IMR-90 (cell line): ENCODE measurements around the gene ABI3BP. TPM values are rescaled to one million over a fixed set of nuclear protein-coding genes. Genes with fewer than 3 reads are reported as not detected.

Experiments used
- ATAC-seq: fragments of 200-7000 bp; cut with Tn5 transposase; 2 replicates; pipeline ENCODE4 v1.9.1; 2020; ENCODE audit warnings: low read depth, mild to moderate bottlenecking, moderate library complexity
- BruUV-seq: library from RNA; stranded (reverse); fragments of 400-500 nt; replicated peaks from 2 replicates; lab custom pipeline; 2021; lab: Mats Ljungman, UMichigan
- CTCF ChIA-PET: fragments of 300-600 bp; formaldehyde crosslinking; extraction: SDS; loops from one replicate; lab custom pipeline; 2021; ENCODE audit warnings: antibody characterized with exemption; lab: Yijun Ruan, JAX
- POLR2A ChIA-PET: fragments of 300-600 bp; sonication (Branson Sonifier 250); formaldehyde crosslinking; loops from one replicate; lab custom pipeline; 2022; ENCODE audit warnings: antibody characterized with exemption; ENCODE audit not compliant: unreplicated experiment; lab: Charles Lee
- DNase-seq: peaks from one replicate; pipeline ENCODE4 v3.0.0; 2013
- H2AFZ ChIP-seq: replicated peaks from 2 replicates; pipeline ENCODE3; 2013; ENCODE audit warnings: low read length, mild to moderate bottlenecking; ENCODE audit not compliant: poor library complexity
- H2AK5ac ChIP-seq: 2 replicates; pipeline ENCODE4 v1.6.1; 2013; ENCODE audit warnings: low read depth, low read length, inconsistent platforms
- H2AK9ac ChIP-seq: replicated peaks from 2 replicates; pipeline ENCODE3; 2013; ENCODE audit warnings: mild to moderate bottlenecking, low read depth, low read length, moderate library complexity; ENCODE audit not compliant: poor library complexity
- H2BK120ac ChIP-seq: 2 replicates; pipeline ENCODE4 v1.6.1; 2013; ENCODE audit warnings: low read depth, low read length, inconsistent platforms
- H2BK15ac ChIP-seq: 3 replicates; pipeline ENCODE4 v1.6.1; 2013; ENCODE audit warnings: low read depth, low read length, inconsistent platforms
- H2BK20ac ChIP-seq: 2 replicates; pipeline ENCODE4 v1.6.1; 2013; ENCODE audit warnings: low read depth, mild to moderate bottlenecking, inconsistent platforms, low read length, moderate library complexity
- H2BK5ac ChIP-seq: 2 replicates; pipeline ENCODE4 v1.6.1; 2013; ENCODE audit warnings: mild to moderate bottlenecking, low read depth, low read length, inconsistent platforms; ENCODE audit not compliant: poor library complexity, severe bottlenecking
- H3K14ac ChIP-seq: replicated peaks from 2 replicates; pipeline ENCODE4 v1.6.1; 2013; ENCODE audit warnings: low read depth, low read length, inconsistent platforms
- H3K18ac ChIP-seq: 2 replicates; pipeline ENCODE4 v1.6.1; 2013; ENCODE audit warnings: low read depth, low read length, control low read depth
- H3K23ac ChIP-seq: 2 replicates; pipeline ENCODE4 v1.6.1; 2013; ENCODE audit warnings: low read depth, low read length, inconsistent platforms
- H3K27ac ChIP-seq: 2 replicates; pipeline ENCODE4 v1.5.1; 2013; ENCODE audit warnings: mild to moderate bottlenecking, control low read depth, low read length; ENCODE audit not compliant: insufficient read depth
- H3K27me3 ChIP-seq: 2 replicates; pipeline ENCODE4 v1.6.1; 2013; ENCODE audit warnings: low read length; ENCODE audit not compliant: control insufficient read depth, insufficient read depth
- H3K36me3 ChIP-seq: 2 replicates; pipeline ENCODE4 v1.6.1; 2013; ENCODE audit warnings: low read length, mixed read lengths; ENCODE audit not compliant: control insufficient read depth, insufficient read depth
- H3K4ac ChIP-seq: 2 replicates; pipeline ENCODE4 v1.6.1; 2013; ENCODE audit warnings: low read depth, low read length, inconsistent platforms
- H3K4me1 ChIP-seq: 2 replicates; pipeline ENCODE4 v1.6.1; 2013; ENCODE audit warnings: low read length, mixed read lengths; ENCODE audit not compliant: control insufficient read depth, insufficient read depth
- H3K4me2 ChIP-seq: 2 replicates; pipeline ENCODE4 v1.6.1; 2013; ENCODE audit warnings: low read depth, mild to moderate bottlenecking, control low read depth, low read length, moderate library complexity
- H3K4me3 ChIP-seq: 2 replicates; pipeline ENCODE4 v1.5.1; 2013; ENCODE audit warnings: low read depth, mild to moderate bottlenecking, control low read depth, low read length, moderate library complexity; ENCODE audit not compliant: insufficient read depth
- H3K56ac ChIP-seq: 2 replicates; pipeline ENCODE4 v1.6.1; 2013; ENCODE audit warnings: low read length, inconsistent platforms; ENCODE audit not compliant: insufficient read depth; ENCODE audit errors: extremely low read depth
- H3K79me1 ChIP-seq, 2 experiments: 2 replicates each; pipeline ENCODE4 v1.6.1; 2013; ENCODE audit warnings: low read length in 2 of 2, inconsistent platforms in 1 of 2, low read depth in 1 of 2
- H3K9ac ChIP-seq: 2 replicates; pipeline ENCODE4 v1.6.1; 2013; ENCODE audit warnings: low read depth, low read length, control low read depth
- H3K9me1 ChIP-seq: 2 replicates; pipeline ENCODE4 v1.6.1; 2013; ENCODE audit warnings: low read length, inconsistent platforms; ENCODE audit not compliant: insufficient read depth
- H3K9me3 ChIP-seq: 2 replicates; pipeline ENCODE4 v1.6.1; 2013; ENCODE audit warnings: low read length; ENCODE audit not compliant: control insufficient read depth, insufficient read depth
- H4K20me1 ChIP-seq: 2 replicates; pipeline ENCODE4 v1.6.1; 2013; ENCODE audit warnings: low read length, inconsistent platforms; ENCODE audit not compliant: insufficient read depth
- H4K5ac ChIP-seq: 2 replicates; pipeline ENCODE4 v1.6.1; 2013; ENCODE audit warnings: mild to moderate bottlenecking, low read depth, low read length, control low read depth
- H4K8ac ChIP-seq, 2 experiments: 2 replicates each; pipeline ENCODE4 v1.6.1; 2013; ENCODE audit warnings: low read depth in 2 of 2, low read length in 2 of 2, control low read depth in 1 of 2, inconsistent platforms in 1 of 2
- H4K91ac ChIP-seq: 2 replicates; pipeline ENCODE4 v1.6.1; 2013; ENCODE audit warnings: low read depth, low read length, inconsistent platforms; ENCODE audit not compliant: insufficient read depth
- BHLHE40 ChIP-seq: fragments of 150-350 bp; IDR thresholded peaks from 2 replicates; pipeline ENCODE4 v1.6.1; 2016; ENCODE audit warnings: mild to moderate bottlenecking, low read depth, low read length
- CEBPB ChIP-seq: IDR thresholded peaks from 2 replicates; pipeline ENCODE4 v1.6.1; 2012; ENCODE audit warnings: low read depth, low read length, improper control_type of control experiment
- CHD1 ChIP-seq: IDR thresholded peaks from 2 replicates; pipeline ENCODE4 v1.6.1; 2012; ENCODE audit warnings: low read depth, low read length, improper control_type of control experiment
- FOS ChIP-seq: fragments of 150-350 bp; IDR thresholded peaks from 2 replicates; pipeline ENCODE4 v1.6.1; 2016; ENCODE audit warnings: low read depth, low read length
- MXI1 ChIP-seq: IDR thresholded peaks from 2 replicates; pipeline ENCODE4 v1.6.1; 2012; ENCODE audit warnings: low read depth, mild to moderate bottlenecking, low read length, moderate library complexity, borderline replicate concordance
- NFE2L2 ChIP-seq: fragments of 150-350 bp; IDR thresholded peaks from 2 replicates; pipeline ENCODE4 v1.6.1; 2016; ENCODE audit warnings: low read depth, mild to moderate bottlenecking, low read length
- POLR2A ChIP-seq: IDR thresholded peaks from 2 replicates; pipeline ENCODE4 v1.6.1; 2012; ENCODE audit warnings: mild to moderate bottlenecking, low read depth, low read length
- RAD21 ChIP-seq: IDR thresholded peaks from 2 replicates; pipeline ENCODE4 v1.6.1; 2012; ENCODE audit warnings: low read length, improper control_type of control experiment
- RCOR1 ChIP-seq: IDR thresholded peaks from 2 replicates; pipeline ENCODE4 v1.6.1; 2012; ENCODE audit warnings: mild to moderate bottlenecking, low read length, improper control_type of control experiment; ENCODE audit not compliant: insufficient replicate concordance
- RFX5 ChIP-seq: IDR thresholded peaks from 2 replicates; pipeline ENCODE4 v1.8.0; 2012; ENCODE audit warnings: low read depth, mild to moderate bottlenecking, low read length, moderate library complexity
- SMC3 ChIP-seq: fragments of 150-350 bp; IDR thresholded peaks from 2 replicates; pipeline ENCODE4 v1.6.1; 2016; ENCODE audit warnings: low read depth, mild to moderate bottlenecking, antibody characterized with exemption, low read length, moderate library complexity
- WGBS, 2 experiments: methylation state at CpG; one replicate each; pipeline versions ENCODE4 v1.1.5 to v1.1.7; 2013; ENCODE audit warnings: missing lambda C conversion rate in 2 of 2; ENCODE audit not compliant: insufficient read length in 1 of 2; ENCODE audit errors: extremely low coverage in 2 of 2; 5-methylcytosine and 5-hydroxymethylcytosine counted together
- dilution Hi-C: fragments of 300-500 bp; cut with HindIII; formaldehyde crosslinking; loops from one replicate; pipeline ENCODE4 v1.14.3; 2018; ENCODE audit warnings: low sequenced_read_pairs; ENCODE audit not compliant: unreplicated experiment
- in situ Hi-C: fragments of 300-500 bp; cut with MboI; formaldehyde crosslinking; loops from 3 replicates; pipeline ENCODE4 v1.14.3; 2019; ENCODE audit warnings: low sequenced_read_pairs, inconsistent platforms, mixed read lengths
- intact Hi-C: fragments of 100-400 bp; cut with micrococcal nuclease; formaldehyde crosslinking; loops from 2 replicates; pipeline ENCODE4 v1.10.0; 2022
- polyA plus RNA-seq, 3 experiments: library from polyadenylated mRNA; depleted of rRNA; stranded (reverse); fragments of >200 nt; gene quantifications; 2 replicates each; pipeline ENCODE4 v1.2.3, GENCODE V29; 2012; ENCODE audit warnings: low replicate concordance in 1 of 3
- total RNA-seq: library from RNA; depleted of rRNA; stranded (reverse); fragments of >200 nt; gene quantifications from 2 replicates; pipeline ENCODE4 v1.2.3, GENCODE V29; 2012
- TF ChIP-seq, protein P1 (sequence below): conservative IDR thresholded peaks from 2 replicates; pipeline ENCODE4 v1.5.1; 2012; ENCODE audit warnings: mild to moderate bottlenecking, low read depth, low read length, improper control_type of control experiment
- TF ChIP-seq, protein P2 (sequence below): fragments of 150-350 bp; IDR thresholded peaks from 2 replicates; pipeline ENCODE4 v1.6.1; 2016; ENCODE audit warnings: low read depth, mild to moderate bottlenecking, low read length, moderate library complexity, borderline replicate concordance
- TF ChIP-seq, protein P3 (sequence below): fragments of 150-350 bp; IDR thresholded peaks from 2 replicates; pipeline ENCODE4 v1.6.1; 2017; ENCODE audit warnings: mild to moderate bottlenecking, antibody characterized with exemption, low read length, low read depth

ABI3BP gene
- total and polyA plus RNA-seq, 2 of the 4 experiments (the other 2 are of a cell fraction) = 3.0 to 26.7 TPM

DNA sequence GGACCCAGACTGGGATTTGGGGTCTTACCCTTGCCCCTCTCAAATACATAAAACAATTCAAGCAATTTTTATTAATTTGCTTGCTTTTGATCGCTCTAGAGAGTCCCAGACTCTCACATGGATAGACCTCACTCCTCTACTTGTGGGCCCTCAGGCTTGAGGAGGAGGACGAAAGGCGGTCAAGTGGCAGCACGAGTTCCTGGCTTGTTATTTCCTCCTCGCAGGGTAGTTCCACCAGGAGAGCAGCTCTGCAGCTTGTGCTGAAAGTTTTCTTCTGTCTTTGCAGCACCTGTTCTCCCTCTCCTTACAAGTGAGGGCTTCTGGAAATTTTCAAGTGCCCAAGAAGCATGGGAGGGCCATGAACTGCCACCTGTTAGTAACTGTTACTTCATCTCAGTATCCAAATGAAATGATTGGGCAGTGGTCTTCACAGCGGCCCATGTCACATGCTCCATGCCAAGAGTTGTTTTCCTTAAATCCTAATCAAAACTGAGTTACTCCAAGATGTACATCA, 22.7 kb downstream of the ABI3BP start:
- dilution Hi-C loops = no loop called here
- intact Hi-C loops = no loop called here
- no peak overlapping the region for H3K14ac ChIP-seq
- H3K23ac ChIP-seq = no peak overlapping the region
- ChIA-PET POLR2A (no interaction called here), CTCF (interaction anchor here (1.5 kb wide), 1 partner anchor 15 kb away, joined by 3 read pairs; no protein-coding TSS in a partner anchor)
- no peak overlapping the region for H2BK15ac ChIP-seq
- H2AK5ac ChIP-seq = no peak overlapping the region
- no peak overlapping the region for H4K8ac ChIP-seq
- peaks cover 3% of the 10 kb centered on the region; the same call in 1 of the 2 replicates for H3K4me1 ChIP-seq
- no peak overlapping the region for H3K4me2 ChIP-seq
- no peak overlapping the region for H3K4me3 ChIP-seq
- TF ChIP-seq CHD1 (no peak), MXI1 (no peak), NFE2L2 (no peak), POLR2A (no peak), CEBPB (no peak), RAD21 (no peak), RCOR1 (no peak), FOS (no peak), RFX5 (no peak), BHLHE40 (no peak), SMC3 (no peak)
- TF ChIP-seq, protein P1, sequence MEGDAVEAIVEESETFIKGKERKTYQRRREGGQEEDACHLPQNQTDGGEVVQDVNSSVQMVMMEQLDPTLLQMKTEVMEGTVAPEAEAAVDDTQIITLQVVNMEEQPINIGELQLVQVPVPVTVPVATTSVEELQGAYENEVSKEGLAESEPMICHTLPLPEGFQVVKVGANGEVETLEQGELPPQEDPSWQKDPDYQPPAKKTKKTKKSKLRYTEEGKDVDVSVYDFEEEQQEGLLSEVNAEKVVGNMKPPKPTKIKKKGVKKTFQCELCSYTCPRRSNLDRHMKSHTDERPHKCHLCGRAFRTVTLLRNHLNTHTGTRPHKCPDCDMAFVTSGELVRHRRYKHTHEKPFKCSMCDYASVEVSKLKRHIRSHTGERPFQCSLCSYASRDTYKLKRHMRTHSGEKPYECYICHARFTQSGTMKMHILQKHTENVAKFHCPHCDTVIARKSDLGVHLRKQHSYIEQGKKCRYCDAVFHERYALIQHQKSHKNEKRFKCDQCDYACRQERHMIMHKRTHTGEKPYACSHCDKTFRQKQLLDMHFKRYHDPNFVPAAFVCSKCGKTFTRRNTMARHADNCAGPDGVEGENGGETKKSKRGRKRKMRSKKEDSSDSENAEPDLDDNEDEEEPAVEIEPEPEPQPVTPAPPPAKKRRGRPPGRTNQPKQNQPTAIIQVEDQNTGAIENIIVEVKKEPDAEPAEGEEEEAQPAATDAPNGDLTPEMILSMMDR = no peak
- TF ChIP-seq, protein P2, sequence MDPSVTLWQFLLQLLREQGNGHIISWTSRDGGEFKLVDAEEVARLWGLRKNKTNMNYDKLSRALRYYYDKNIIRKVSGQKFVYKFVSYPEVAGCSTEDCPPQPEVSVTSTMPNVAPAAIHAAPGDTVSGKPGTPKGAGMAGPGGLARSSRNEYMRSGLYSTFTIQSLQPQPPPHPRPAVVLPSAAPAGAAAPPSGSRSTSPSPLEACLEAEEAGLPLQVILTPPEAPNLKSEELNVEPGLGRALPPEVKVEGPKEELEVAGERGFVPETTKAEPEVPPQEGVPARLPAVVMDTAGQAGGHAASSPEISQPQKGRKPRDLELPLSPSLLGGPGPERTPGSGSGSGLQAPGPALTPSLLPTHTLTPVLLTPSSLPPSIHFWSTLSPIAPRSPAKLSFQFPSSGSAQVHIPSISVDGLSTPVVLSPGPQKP = no peak
- TF ChIP-seq, protein P3, sequence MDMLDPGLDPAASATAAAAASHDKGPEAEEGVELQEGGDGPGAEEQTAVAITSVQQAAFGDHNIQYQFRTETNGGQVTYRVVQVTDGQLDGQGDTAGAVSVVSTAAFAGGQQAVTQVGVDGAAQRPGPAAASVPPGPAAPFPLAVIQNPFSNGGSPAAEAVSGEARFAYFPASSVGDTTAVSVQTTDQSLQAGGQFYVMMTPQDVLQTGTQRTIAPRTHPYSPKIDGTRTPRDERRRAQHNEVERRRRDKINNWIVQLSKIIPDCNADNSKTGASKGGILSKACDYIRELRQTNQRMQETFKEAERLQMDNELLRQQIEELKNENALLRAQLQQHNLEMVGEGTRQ = no peak
- H3K4ac ChIP-seq = no peak overlapping the region
- H3K18ac ChIP-seq = no peak overlapping the region
- H2AFZ ChIP-seq = no peak overlapping the region
- H3K27ac ChIP-seq = no peak overlapping the region
- no peaks in the 10 kb centered on the region for H3K79me1 ChIP-seq
- no TSS peak for BruUV-seq
- WGBS, 2 experiments = no CpG with 5 or more reads among the region's 6 CpGs
- in situ Hi-C loops = no loop called here
- H3K9me1 ChIP-seq = no peaks in the 10 kb centered on the region
- no peak overlapping the region for H3K56ac ChIP-seq
- H3K36me3 ChIP-seq = no peaks in the 10 kb centered on the region
- H3K9ac ChIP-seq = no peak overlapping the region
- no peaks in the 10 kb centered on the region for H4K20me1 ChIP-seq
- no peak overlapping the region for H4K91ac ChIP-seq
- no peaks in the 10 kb centered on the region for H3K9me3 ChIP-seq
- no peak overlapping the region for H2BK5ac ChIP-seq
- no peak overlapping the region for H2BK20ac ChIP-seq
- DNase-seq (no peak), ATAC-seq (no peak)
- no peak overlapping the region for H2AK9ac ChIP-seq
- no peak overlapping the region for H2BK120ac ChIP-seq
- no peak overlapping the region for H4K5ac ChIP-seq
- no peaks in the 10 kb centered on the region for H3K27me3 ChIP-seq
